Astrocyte (in vitro differentiated cells and primary cell): ENCODE results near the gene CCDC117. TPM values are rescaled to one million over a fixed set of nuclear protein-coding genes. Genes with fewer than 3 reads are reported as not detected.
"Not testable (repeated sequence)": the region's sequence is repeated elsewhere in the genome, so short reads cannot be mapped to it uniquely, and the experiment has no call there.

Source experiments
- DNase-seq: peaks from one replicate; pipeline ENCODE4 v3.0.0-alpha.2; 2010; ENCODE audit warnings: low read depth
- FAIRE-seq: peaks from 2 replicates; lab custom pipeline; 2011; peaks lifted over from hg19 to GRCh38; lab: Jason Lieb, UNC
- H2AFZ ChIP-seq: 2 replicates; pipeline ENCODE4 v1.6.0; 2012; ENCODE audit warnings: low read depth, low read length, inconsistent platforms
- H3K27ac ChIP-seq: 2 replicates; pipeline ENCODE4 v1.5.1; 2011; ENCODE audit warnings: low read depth, low read length, inconsistent platforms
- H3K27me3 ChIP-seq: 2 replicates; pipeline ENCODE4 v1.6.0; 2011; ENCODE audit warnings: low read length, inconsistent platforms; ENCODE audit not compliant: insufficient read depth
- H3K36me3 ChIP-seq: 2 replicates; pipeline ENCODE4 v1.5.1; 2011; ENCODE audit warnings: low read length, inconsistent platforms; ENCODE audit not compliant: insufficient read depth
- H3K4me1 ChIP-seq: 2 replicates; pipeline ENCODE4 v1.5.1; 2011; ENCODE audit warnings: low read length, inconsistent platforms; ENCODE audit not compliant: insufficient read depth
- H3K4me2 ChIP-seq: 2 replicates; pipeline ENCODE4 v1.6.0; 2012; ENCODE audit warnings: low read length, inconsistent platforms
- H3K4me3 ChIP-seq: 2 replicates; pipeline ENCODE4 v1.5.1; 2011; ENCODE audit warnings: low read depth, mild to moderate bottlenecking, low read length, inconsistent platforms; ENCODE audit not compliant: insufficient read depth
- H3K79me2 ChIP-seq: 2 replicates; pipeline ENCODE4 v1.6.0; 2012; ENCODE audit warnings: mild to moderate bottlenecking, low read length, inconsistent platforms; ENCODE audit not compliant: insufficient read depth
- H3K9ac ChIP-seq: 2 replicates; pipeline ENCODE4 v1.6.0; 2012; ENCODE audit warnings: mild to moderate bottlenecking, low read length, inconsistent platforms
- H3K9me3 ChIP-seq: 2 replicates; pipeline ENCODE4 v1.5.1; 2012; ENCODE audit warnings: low read depth, mild to moderate bottlenecking, low read length, inconsistent platforms; ENCODE audit not compliant: insufficient read depth
- H4K20me1 ChIP-seq: 2 replicates; pipeline ENCODE4 v1.6.0; 2012; ENCODE audit warnings: low read length, inconsistent platforms; ENCODE audit not compliant: insufficient read depth
- H3K27ac Mint-ChIP-seq: one replicate; pipeline ENCODE4 v1.8.0; 2021; ENCODE audit warnings: mild to moderate bottlenecking, mixed read lengths; ENCODE audit not compliant: unreplicated experiment
- H3K27me3 Mint-ChIP-seq: one replicate; pipeline ENCODE4 v1.8.0; 2021; ENCODE audit warnings: low read depth, mixed read lengths; ENCODE audit not compliant: unreplicated experiment
- H3K36me3 Mint-ChIP-seq: one replicate; pipeline ENCODE4 v1.8.0; 2021; ENCODE audit warnings: low read depth, mixed read lengths; ENCODE audit not compliant: unreplicated experiment
- H3K4me1 Mint-ChIP-seq: one replicate; pipeline ENCODE4 v1.8.0; 2021; ENCODE audit warnings: low read depth, mixed read lengths; ENCODE audit not compliant: unreplicated experiment
- H3K4me3 Mint-ChIP-seq: one replicate; pipeline ENCODE4 v1.8.0; 2021; ENCODE audit warnings: mild to moderate bottlenecking, moderate library complexity, mixed read lengths; ENCODE audit not compliant: unreplicated experiment
- H3K9me3 Mint-ChIP-seq: one replicate; pipeline ENCODE4 v1.8.0; 2021; ENCODE audit warnings: mild to moderate bottlenecking, mixed read lengths; ENCODE audit not compliant: unreplicated experiment
- EZH2 ChIP-seq: IDR thresholded peaks from 2 replicates; pipeline ENCODE4 v1.6.1; 2012; ENCODE audit warnings: mild to moderate bottlenecking, low read length, inconsistent platforms; ENCODE audit not compliant: insufficient read depth
- total RNA-seq: library from RNA; stranded (reverse); gene quantifications from 2 replicates; pipeline ENCODE4 v1.2.1, GENCODE V29; 2021
- TF ChIP-seq, protein P1 (sequence below): IDR thresholded peaks from 2 replicates; pipeline ENCODE4 v1.5.1; 2011; ENCODE audit warnings: low read depth, mild to moderate bottlenecking, inconsistent platforms, low read length, moderate library complexity; ENCODE audit not compliant: insufficient read depth

Gene CCDC117
- total RNA-seq, 1 donor from 2014 or later = 15.8 TPM

DNA sequence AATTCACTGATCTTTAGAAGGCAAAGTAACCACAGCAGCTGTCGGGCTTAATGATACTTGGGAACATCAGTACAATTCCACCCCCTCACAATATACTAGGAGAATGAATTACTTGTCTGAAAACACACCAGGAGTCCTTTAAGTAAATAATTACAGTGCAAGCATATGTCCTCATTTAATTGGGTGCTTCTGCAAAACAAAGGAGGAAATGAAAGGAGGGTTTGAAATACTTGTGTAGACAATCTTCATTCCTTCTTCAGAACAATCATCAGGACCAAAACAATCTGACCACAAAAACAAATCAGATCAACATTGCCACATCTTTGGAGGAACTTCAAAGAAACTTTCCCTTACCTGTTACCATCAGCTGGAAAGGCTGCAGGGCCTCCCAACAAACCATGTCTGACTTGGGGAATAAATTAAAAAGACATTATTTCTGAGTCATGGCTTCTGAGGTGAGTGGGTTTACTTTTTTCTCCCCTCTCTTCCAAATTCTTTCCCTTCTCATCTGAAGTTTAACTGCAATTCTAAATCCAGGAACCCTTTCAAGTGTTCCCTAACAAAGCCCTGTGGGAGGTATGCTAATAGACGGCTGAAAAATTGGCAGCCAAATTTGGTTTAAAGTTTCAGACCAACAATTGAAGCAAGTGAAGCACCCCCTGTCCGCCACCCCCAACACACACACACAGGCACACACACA, 12.5 kb upstream of the CCDC117 start:
- Mint-ChIP-seq H3K27ac (no peak overlapping the region), H3K4me3 (no peak overlapping the region), H3K9me3 (peaks cover 3% of the 10 kb centered on the region), H3K36me3 (no peaks in the 10 kb centered on the region), H3K4me1 (no peaks in the 10 kb centered on the region), H3K27me3 (no peaks in the 10 kb centered on the region)
- FAIRE-seq (no peak), DNase-seq (no peak)
- Histone ChIP-seq H3K4me3 (no peak overlapping the region), H3K9me3 (no peaks in the 10 kb centered on the region), H3K9ac (no peak overlapping the region), H2AFZ (no peak overlapping the region), H3K27me3 (no peaks in the 10 kb centered on the region), H3K4me2 (no peak overlapping the region), H3K36me3 (no peaks in the 10 kb centered on the region), H3K79me2 (no peaks in the 10 kb centered on the region), H3K27ac (no peak overlapping the region), H4K20me1 (no peaks in the 10 kb centered on the region), H3K4me1 (no peaks in the 10 kb centered on the region)
- TF ChIP-seq, protein P1, sequence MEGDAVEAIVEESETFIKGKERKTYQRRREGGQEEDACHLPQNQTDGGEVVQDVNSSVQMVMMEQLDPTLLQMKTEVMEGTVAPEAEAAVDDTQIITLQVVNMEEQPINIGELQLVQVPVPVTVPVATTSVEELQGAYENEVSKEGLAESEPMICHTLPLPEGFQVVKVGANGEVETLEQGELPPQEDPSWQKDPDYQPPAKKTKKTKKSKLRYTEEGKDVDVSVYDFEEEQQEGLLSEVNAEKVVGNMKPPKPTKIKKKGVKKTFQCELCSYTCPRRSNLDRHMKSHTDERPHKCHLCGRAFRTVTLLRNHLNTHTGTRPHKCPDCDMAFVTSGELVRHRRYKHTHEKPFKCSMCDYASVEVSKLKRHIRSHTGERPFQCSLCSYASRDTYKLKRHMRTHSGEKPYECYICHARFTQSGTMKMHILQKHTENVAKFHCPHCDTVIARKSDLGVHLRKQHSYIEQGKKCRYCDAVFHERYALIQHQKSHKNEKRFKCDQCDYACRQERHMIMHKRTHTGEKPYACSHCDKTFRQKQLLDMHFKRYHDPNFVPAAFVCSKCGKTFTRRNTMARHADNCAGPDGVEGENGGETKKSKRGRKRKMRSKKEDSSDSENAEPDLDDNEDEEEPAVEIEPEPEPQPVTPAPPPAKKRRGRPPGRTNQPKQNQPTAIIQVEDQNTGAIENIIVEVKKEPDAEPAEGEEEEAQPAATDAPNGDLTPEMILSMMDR = no peak
- TF ChIP-seq EZH2 = no peak

DNA sequence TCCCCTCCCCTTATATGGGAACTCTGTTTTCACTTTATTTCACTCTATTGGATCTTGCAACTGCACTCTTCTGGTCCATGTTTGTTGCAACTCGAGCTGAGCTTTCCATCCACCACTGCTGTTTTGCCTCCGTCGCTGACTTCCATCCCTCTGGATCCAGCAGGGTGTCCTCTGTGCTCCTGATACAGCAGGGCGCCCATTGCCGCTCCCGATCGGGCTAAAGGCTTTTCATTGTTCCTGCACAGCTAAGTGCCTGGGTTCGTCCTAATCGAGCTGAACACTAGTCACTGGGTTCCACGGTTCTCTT, 11.1 kb upstream of the CCDC117 start:
- Mint-ChIP-seq H3K27ac (no peak overlapping the region), H3K9me3 (peaks cover 3% of the 10 kb centered on the region), H3K36me3 (no peaks in the 10 kb centered on the region), H3K4me3 (no peak overlapping the region), H3K27me3 (no peaks in the 10 kb centered on the region), H3K4me1 (no peaks in the 10 kb centered on the region)
- H3K27ac ChIP-seq = no peak overlapping the region
- no peak overlapping the region for H2AFZ ChIP-seq
- H3K9me3 ChIP-seq = no peaks in the 10 kb centered on the region
- H3K27me3 ChIP-seq = no peaks in the 10 kb centered on the region
- DNase-seq = no peak
- H3K4me1 ChIP-seq = no peaks in the 10 kb centered on the region
- H3K4me2 ChIP-seq = no peak overlapping the region
- H4K20me1 ChIP-seq = no peaks in the 10 kb centered on the region
- FAIRE-seq = no peak
- H3K9ac ChIP-seq = no peak overlapping the region
- no peak overlapping the region for H3K4me3 ChIP-seq
- H3K79me2 ChIP-seq = no peaks in the 10 kb centered on the region
- no peaks in the 10 kb centered on the region for H3K36me3 ChIP-seq
- TF ChIP-seq, protein P1 = no peak
- TF ChIP-seq EZH2 = no peak

DNA sequence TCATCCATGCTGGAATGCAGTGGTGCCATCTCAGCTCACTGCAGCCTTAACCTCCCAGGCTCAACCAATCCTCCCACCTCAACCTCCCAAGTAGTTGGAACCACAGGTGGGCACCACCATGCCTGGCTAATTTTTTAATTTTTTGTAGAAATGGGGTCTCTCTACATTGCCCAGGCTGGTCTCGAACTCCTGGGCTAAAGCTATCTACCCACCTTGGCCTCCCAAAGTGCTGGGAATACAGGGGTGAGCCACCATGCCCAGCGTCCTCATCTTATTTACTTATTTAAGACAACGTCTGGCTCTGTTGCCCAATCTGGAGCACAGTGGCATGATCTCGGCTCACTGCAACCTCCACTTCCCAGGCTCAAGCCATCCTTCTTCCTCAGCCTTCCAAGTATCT, 10.5 kb upstream of the CCDC117 start:
- not testable (repeated sequence) for FAIRE-seq, H3K4me2 ChIP-seq, H3K36me3 ChIP-seq, H3K4me3 ChIP-seq, H4K20me1 ChIP-seq, H3K36me3 Mint-ChIP-seq, H3K4me1 ChIP-seq, H3K27me3 Mint-ChIP-seq, DNase-seq, H3K9me3 ChIP-seq, H3K9ac ChIP-seq, H3K4me3 Mint-ChIP-seq, H3K79me2 ChIP-seq, H3K27ac ChIP-seq, H3K9me3 Mint-ChIP-seq, H3K27ac Mint-ChIP-seq, H3K27me3 ChIP-seq, H3K4me1 Mint-ChIP-seq, H2AFZ ChIP-seq
